HG03571 (cell line): Measurements from ENCODE around the gene JTB.
A peak's percentile ranks its signal among the peaks of the same experiment; 100 is the strongest.
"Not testable (repeated sequence)": the region's sequence is repeated elsewhere in the genome, so short reads cannot be mapped to it uniquely, and the experiment has no call there.

Experiments
- ATAC-seq: cut with Tn5 transposase; IDR thresholded peaks from one replicate; pipeline ENCODE4 v1.9.1; 2021; ENCODE audit not compliant: unreplicated experiment

The JTB gene

DNA sequence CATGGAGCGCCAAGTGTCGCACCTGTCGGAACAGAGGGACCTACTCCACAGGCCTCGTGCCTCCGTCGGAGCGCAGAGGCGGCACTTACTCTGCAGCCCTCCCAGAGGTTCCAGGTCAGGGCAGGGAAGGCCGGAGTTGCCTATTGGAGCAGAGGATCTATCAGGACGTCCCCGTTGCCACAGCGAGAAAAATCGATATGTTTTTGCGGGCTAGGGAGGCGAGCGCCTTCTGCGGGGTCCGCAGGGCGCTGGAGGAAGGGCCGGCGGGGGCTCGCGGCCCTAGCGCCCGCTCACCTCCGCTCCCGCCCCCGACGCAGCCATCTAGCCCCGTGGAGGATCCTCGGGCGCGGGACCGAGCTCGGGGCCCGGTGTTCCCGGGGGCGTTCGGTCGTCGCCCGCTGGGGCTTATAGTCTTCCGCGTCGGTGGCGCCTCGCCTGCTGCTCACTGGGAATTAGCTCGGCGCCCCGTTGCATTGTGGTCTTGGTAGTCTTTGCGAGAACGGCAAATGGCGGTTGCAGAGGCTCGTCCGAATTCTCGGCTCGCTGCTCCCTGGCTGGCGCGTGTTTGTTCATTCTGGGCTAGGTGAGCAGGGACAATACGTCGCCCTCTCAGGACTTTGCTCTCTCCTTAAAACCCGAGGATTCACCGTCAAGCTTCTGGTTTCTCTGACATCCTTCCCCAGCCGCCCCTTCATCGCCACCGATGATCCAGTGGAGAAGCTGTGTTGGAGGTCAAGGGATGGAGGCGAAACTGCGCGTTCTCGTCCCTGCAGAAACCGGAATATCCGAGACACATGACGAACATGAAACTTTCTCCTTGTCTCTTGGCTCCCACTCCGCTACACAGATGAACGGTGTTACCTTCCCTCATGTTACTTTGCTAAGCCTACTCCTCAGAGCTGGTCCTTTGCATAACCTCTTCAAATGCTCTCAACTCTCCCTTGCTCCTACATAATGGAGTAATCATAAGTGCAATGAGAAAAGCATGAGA, at the start of gene JTB:
Gene JTB, minus strand, starts transcription at position 425 of the 991 bp plus-strand sequence. Its CDS starts 422 bp downstream, at position 3.
- ATAC-seq = peak; percentile 73

GRCh38 chr1:154019940-154020339, 42.5 kb upstream of the JTB start:
- no peak for ATAC-seq

- no peak for ATAC-seq
Observed at GRCh38 chr1:154019269-154019668, 41.8 kb upstream of the JTB start.

GRCh38 chr1:154014154-154014907, 36.9 kb upstream of the JTB start:
- ATAC-seq = no peak

- ATAC-seq = not testable (repeated sequence)
Observed at GRCh38 chr1:154012543-154012942, 35.1 kb upstream of the JTB start.

GRCh38 chr1:154012129-154012528, 34.7 kb upstream of the JTB start:
- ATAC-seq = no peak

DNA sequence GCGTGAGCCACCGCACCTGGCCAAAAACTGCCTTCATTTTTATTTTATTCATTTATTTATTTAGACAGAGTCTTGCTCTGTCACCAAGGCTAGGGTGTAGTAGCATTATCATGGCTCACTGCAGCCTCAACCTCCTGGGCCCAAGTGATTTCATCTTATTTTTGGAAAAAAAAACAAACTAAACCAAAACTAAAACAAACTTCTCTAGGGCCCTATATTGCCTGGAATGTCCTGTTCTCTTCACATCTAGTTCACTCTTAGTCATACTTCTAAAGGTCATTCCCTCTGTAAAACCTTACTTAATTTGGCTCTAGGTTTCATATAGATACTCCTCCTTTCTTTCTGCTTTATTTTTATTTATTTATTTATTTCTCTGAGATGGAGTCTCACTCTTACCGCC, 28.7 kb upstream of the JTB start:
- ATAC-seq = no peak

- no peak for ATAC-seq
Observed at GRCh38 chr1:154000420-154000819, 22.9 kb upstream of the JTB start.

- not testable (repeated sequence) for ATAC-seq
Observed at GRCh38 chr1:153996882-153997281, 19.4 kb upstream of the JTB start.

DNA sequence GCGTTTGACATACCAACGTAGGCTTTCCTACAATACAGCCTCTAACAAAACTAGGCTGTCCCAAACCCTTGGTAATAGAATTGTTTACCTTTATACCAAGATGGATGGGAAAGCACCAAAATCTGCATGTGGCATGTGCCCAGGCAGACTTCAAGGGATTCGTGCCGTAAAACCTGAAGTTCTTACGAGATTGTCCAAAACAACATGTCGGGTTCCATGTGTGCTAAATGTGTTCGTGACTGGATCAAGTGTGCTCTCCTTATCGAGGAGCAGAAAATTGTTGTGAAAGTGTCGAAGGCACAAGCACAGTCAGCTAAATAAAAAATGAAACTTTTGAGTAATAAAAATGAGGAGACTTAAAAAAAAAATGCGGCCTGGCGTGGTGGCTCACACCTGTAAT, 18.2 kb upstream of the JTB start:
- no peak for ATAC-seq

DNA sequence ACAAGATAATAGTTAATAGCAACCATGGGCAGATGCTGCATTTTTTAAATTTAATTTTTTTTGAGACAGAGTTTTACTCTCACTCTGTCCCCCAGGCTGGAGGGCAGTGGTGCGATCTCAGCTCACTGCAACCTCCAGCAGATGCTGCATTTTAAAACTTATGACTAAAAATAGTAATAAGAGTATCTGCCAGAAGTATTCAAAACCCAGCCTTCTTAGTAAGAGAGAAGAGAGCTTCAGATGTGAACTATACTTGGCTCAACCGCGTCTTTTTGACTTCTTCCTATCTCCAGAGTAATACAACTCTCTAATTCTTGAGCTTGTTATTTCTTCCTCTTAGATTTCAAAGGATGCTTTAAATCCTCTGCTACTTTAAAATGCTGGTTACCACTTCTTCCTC, 17.7 kb upstream of the JTB start:
- no peak for ATAC-seq

DNA sequence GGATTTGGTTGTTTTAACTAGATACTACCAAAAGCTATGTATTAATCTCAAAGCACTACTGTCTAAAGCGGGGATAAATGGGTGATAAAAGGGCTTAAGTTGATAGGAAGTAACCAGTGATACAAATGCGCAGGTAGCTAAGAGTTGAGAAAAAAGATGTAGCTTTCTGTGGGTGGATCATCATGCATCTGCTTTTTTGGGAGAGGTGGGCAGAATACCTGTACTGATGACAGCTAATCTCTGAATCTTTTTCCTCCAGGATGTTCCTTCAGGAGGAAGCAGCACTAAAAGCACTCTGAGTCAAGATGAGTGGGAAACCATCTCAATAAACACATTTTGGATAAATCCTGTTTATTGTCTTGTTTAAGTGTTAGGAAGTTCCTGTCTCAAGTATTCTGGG, 14.3 kb upstream of the JTB start:
- ATAC-seq = no peak

GRCh38 chr1:153991151-153991630, 13.7 kb upstream of the JTB start:
- no peak for ATAC-seq

DNA sequence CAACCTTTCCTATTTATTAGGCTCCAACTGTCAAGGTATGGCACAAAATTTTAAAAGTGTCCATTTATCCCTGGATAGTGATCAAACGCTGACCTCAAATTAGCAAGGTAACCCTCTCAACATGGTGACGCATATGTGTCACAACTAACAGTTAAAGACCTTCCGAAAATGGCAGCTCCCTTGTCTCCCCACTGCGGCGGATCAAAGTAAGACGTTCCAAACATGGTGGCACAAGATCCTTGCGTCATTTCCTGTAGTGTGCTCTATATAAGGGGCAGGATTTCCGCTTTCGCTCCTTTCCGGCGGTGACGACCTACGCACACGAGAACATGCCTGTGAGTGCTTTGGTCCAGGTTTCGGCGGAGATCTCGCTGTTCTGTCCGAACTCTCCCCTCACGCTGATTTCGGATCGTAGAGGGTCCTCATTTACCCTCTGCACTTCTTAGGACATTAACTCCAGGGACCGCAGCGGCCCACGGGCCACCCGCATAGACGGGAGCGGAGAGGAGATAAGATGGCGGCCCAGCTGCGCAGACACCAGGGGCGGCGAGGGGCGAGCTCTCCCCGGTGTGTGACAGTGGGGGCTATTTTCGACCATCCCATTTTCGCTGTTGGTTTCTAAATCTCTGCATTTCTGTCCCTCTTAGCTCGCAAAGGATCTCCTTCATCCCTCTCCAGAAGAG, 13.1 kb upstream of the JTB start, which contains the start of gene RPS27:
Gene RPS27, plus strand, starts transcription at position 295 of the 683 bp plus-strand sequence. Its CDS starts 35 bp downstream, at position 330.
- peak; percentile 64 for ATAC-seq

GRCh38 chr1:153987621-153988020, 10.1 kb upstream of the JTB start:
- ATAC-seq = no peak

DNA sequence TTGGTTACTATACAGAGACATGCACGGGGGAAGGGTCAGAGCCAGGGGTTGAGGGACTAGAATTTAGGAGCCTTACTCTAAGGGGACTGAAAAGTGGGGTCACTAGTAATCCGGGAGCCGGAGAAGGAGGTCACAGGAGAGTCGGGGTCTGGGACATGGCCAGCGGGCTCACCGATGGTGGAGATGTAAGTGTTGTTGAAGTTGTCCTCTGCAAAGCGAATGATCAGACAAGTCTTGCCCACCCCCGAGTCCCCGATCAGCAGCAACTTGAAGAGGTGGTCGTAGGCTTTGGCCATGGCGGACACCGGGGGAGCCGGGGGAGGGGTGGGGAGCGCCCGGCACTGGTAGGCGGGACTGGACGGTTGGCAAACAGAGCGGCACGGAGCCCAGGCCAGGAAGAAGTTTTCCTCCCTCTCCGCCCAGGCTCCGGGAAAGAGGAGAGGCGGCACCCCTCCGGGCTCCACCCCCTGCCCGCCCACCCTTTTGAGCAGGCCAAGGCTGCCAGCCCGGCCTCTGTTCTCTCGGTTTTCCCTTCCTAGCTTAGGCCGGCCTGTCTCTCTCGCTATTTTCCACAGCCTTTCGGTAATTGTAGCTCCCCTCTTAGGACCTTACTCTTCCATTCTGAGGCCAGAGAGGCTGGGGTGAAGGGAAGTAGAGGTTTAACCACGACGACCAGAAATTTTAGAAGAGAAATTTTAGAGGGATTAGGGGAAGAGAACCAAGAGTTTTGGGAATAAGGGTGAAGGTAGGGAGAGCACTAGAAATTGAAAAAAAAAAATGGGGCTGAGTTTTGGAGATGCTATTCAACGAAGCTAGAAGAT, 8.7 kb upstream of the JTB start, which contains the start of gene RAB13:
Gene RAB13, minus strand, starts transcription at position 399 of the 821 bp plus-strand sequence. Its CDS starts 103 bp downstream, at position 296.
- no peak for ATAC-seq

- no peak for ATAC-seq
Observed at GRCh38 chr1:153985341-153985912, 8.0 kb upstream of the JTB start.

- no peak for ATAC-seq
Observed at GRCh38 chr1:153984123-153984894, 6.8 kb upstream of the JTB start.

DNA sequence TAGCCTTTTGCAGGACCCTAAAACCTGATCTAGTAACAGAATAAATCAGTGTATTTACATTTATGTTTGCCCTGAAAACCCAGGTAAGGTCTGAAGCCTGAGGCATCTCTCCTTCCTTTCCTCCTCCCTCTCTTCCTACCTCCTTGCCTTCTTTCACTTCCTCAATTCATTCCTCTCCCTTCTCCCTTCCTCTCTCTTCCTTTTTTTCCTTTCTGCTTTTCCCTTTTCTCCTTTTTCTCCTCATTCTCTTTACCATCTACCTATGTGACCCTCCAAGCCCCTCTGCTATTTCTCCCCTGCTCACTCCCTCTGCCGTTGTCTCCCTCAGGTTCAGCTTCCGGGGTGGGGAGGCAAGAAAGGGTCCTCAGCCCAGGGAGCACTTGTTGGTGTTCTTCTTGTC, 4.3 kb upstream of the JTB start:
- not testable (repeated sequence) for ATAC-seq
